ENCODE data around the gene UGT8.

The UGT8 gene

GRCh38 chr4:114694770-114695169, 96.2 kb downstream of the UGT8 start:
- no peak for DNase-seq

- DNase-seq = no peak
Observed at GRCh38 chr4:114698231-114698630, 99.6 kb downstream of the UGT8 start.

GRCh38 chr4:114701491-114701890, 102.9 kb downstream of the UGT8 start:
- DNase-seq = no peak

- DNase-seq = no peak
Observed at GRCh38 chr4:114717432-114717831, 118.8 kb downstream of the UGT8 start.

- no peak for DNase-seq
Observed at GRCh38 chr4:114725066-114725465, 126.5 kb downstream of the UGT8 start.

GRCh38 chr4:114727461-114727860, 128.9 kb downstream of the UGT8 start:
- no peak for DNase-seq
